ENCODE measurements around the gene CKAP5. TPM values are rescaled to one million over a fixed set of nuclear protein-coding genes. Genes with fewer than 3 reads are reported as not detected.

The CKAP5 gene
- total and polyA plus RNA-seq, 2 experiments from 2014 or later = 67.9 to 120 TPM

GRCh38 chr11:46836870-46837269 lies 9.2 kb downstream of the CKAP5 start:
- no peak for ATAC-seq
- H4K20me1 ChIP-seq (replicated peaks; ENCODE audit: insufficient read depth) = peaks cover 47% of the 10 kb centered on the region
- H3K4me1 ChIP-seq (ENCODE audit: insufficient read depth) = peaks cover 22% of the 10 kb centered on the region
- no peak for DNase-seq (ENCODE audit: low spot score)
- no peak overlapping the region for H2AFZ ChIP-seq
- no peak overlapping the region for H3K4me2 ChIP-seq
- H3K27me3 ChIP-seq (ENCODE audit: insufficient read depth) = no peaks in the 10 kb centered on the region
- no peaks in the 10 kb centered on the region for H3F3A ChIP-seq (replicated peaks; ENCODE audit: low read depth)
- H3K27ac Mint-ChIP-seq = no peak overlapping the region
- no peak overlapping the region for H3K4me3 Mint-ChIP-seq
- peaks cover 100% of the 10 kb centered on the region for H3K79me2 ChIP-seq (replicated peaks; ENCODE audit: insufficient read depth)
- peaks cover 25% of the 10 kb centered on the region for H3K4me1 Mint-ChIP-seq
- no peak for TF ChIP-seq EZH2phosphoT487 (IDR thresholded peaks at IDR 0.05; ENCODE audit: unreplicated experiment)
- no peak for TF ChIP-seq STAT1 (IDR thresholded peaks at IDR 0.05; ENCODE audit: unreplicated experiment)
- no peaks in the 10 kb centered on the region for H3K9me2 ChIP-seq (ENCODE audit: insufficient read depth)
- no peaks in the 10 kb centered on the region for H3K9me3 Mint-ChIP-seq
- H3K27me3 Mint-ChIP-seq (ENCODE audit: insufficient read depth, low read depth, poor library complexity) = no peaks in the 10 kb centered on the region
- no peaks in the 10 kb centered on the region for H3K36me3 ChIP-seq (ENCODE audit: insufficient read depth)
- H3K27ac ChIP-seq (ENCODE audit: low read depth) = peak overlapping the region; percentile 14; the same call in 1 of the 2 replicates
- H3K36me3 Mint-ChIP-seq (ENCODE audit: low read depth) = no peaks in the 10 kb centered on the region; the same call in 1 of the 3 replicates
- no peak overlapping the region for H3K4me3 ChIP-seq

GRCh38 chr11:46836431-46836830 lies 9.6 kb downstream of the CKAP5 start:
- Mint-ChIP-seq H3K9me3 (no peaks in the 10 kb centered on the region), H3K27me3 (ENCODE audit: insufficient read depth, low read depth, poor library complexity) (no peaks in the 10 kb centered on the region), H3K4me1 (peaks cover 25% of the 10 kb centered on the region), H3K4me3 (no peak overlapping the region), H3K36me3 (ENCODE audit: low read depth) (no peaks in the 10 kb centered on the region; the same call in 2 of the 3 replicates), H3K27ac (no peak overlapping the region)
- no peaks in the 10 kb centered on the region for H3K9me2 ChIP-seq (ENCODE audit: insufficient read depth)
- peaks cover 100% of the 10 kb centered on the region for H3K79me2 ChIP-seq (replicated peaks; ENCODE audit: insufficient read depth)
- H3K4me3 ChIP-seq = no peak overlapping the region
- peaks cover 18% of the 10 kb centered on the region for H3K4me1 ChIP-seq (ENCODE audit: insufficient read depth)
- ATAC-seq (no peak), DNase-seq (ENCODE audit: low spot score) (no peak)
- H3K36me3 ChIP-seq (ENCODE audit: insufficient read depth) = no peaks in the 10 kb centered on the region
- H3K27me3 ChIP-seq (ENCODE audit: insufficient read depth) = no peaks in the 10 kb centered on the region
- no peak overlapping the region for H2AFZ ChIP-seq
- H3K27ac ChIP-seq (ENCODE audit: low read depth) = no peak overlapping the region; the same call in 1 of the 2 replicates
- no peaks in the 10 kb centered on the region for H3F3A ChIP-seq (replicated peaks; ENCODE audit: low read depth)
- H3K4me2 ChIP-seq = no peak overlapping the region
- peaks cover 49% of the 10 kb centered on the region for H4K20me1 ChIP-seq (replicated peaks; ENCODE audit: insufficient read depth)
- TF ChIP-seq ZNF462 (CRISPR knock-in tag; IDR thresholded peaks at IDR 0.05) (no peak), CREB1 (CRISPR knock-in tag; IDR thresholded peaks at IDR 0.05; ENCODE audit: low read depth) (no peak), NANOG (IDR thresholded peaks at IDR 0.05; ENCODE audit: borderline replicate concordance) (no peak), ETS1 (IDR thresholded peaks at IDR 0.05) (no peak), POLR2AphosphoS5 (IDR thresholded peaks at IDR 0.05; ENCODE audit: low read depth) (no peak), EZH2phosphoT487 (IDR thresholded peaks at IDR 0.05; ENCODE audit: unreplicated experiment) (no peak), STAT1 (IDR thresholded peaks at IDR 0.05; ENCODE audit: unreplicated experiment) (no peak), ZNF331 (CRISPR knock-in tag; IDR thresholded peaks at IDR 0.05; ENCODE audit: low read depth) (no peak), CTCF (conservative IDR thresholded peaks at IDR 0.05; ENCODE audit: low read depth in 2 of 2) (no peak), JUNB (IDR thresholded peaks at IDR 0.05; ENCODE audit: unreplicated experiment) (no peak), EZH2 (IDR thresholded peaks at IDR 0.05; ENCODE audit: low read depth, unreplicated experiment) (no peak)

Measured in GM23338 (cell line).